Lower leg skin (tissue), 4 donors: ENCODE data around the gene SNX1. TPM values are rescaled to one million over a fixed set of nuclear protein-coding genes. Genes with fewer than 3 reads are reported as not detected.
"Not testable (repeated sequence)": the region's sequence is repeated elsewhere in the genome, so short reads cannot be mapped to it uniquely, and the experiment has no call there.

Experiments
- DNase-seq, 2 donors: peaks; one replicate each; pipeline ENCODE4 v3.0.0-alpha.2; 2019; ENCODE audit warnings: low spot score in 2 of 2
- H3K4me3 ChIP-seq: fragments of 200-600 bp; sonication (generic); 2 replicates; pipeline ENCODE4 v1.5.1; 2017; ENCODE audit warnings: mild to moderate bottlenecking, low read depth; ENCODE audit not compliant: poor library complexity, severe bottlenecking
- CTCF ChIP-seq, 3 donors: fragments of 450-650 bp; IDR thresholded peaks; one replicate each; pipeline ENCODE4 v1.5.1; 2016; ENCODE audit warnings: antibody characterized with exemption in 3 of 3, mild to moderate bottlenecking in 3 of 3, moderate library complexity in 2 of 3
- POLR2A ChIP-seq, 2 donors: fragments of 450-650 bp; IDR thresholded peaks; one replicate each; pipeline ENCODE4 v1.6.1; 2016 to 2017; ENCODE audit warnings: antibody characterized with exemption in 2 of 2, mild to moderate bottlenecking in 1 of 2, moderate library complexity in 1 of 2
- WGBS, 2 donors: methylation state at CpG; one replicate each; pipeline ENCODE4 v1.1.5; 2018; 5-methylcytosine and 5-hydroxymethylcytosine counted together
- intact Hi-C: fragments of 100-400 bp; cut with DNase I; formaldehyde crosslinking; loops from one replicate; pipeline ENCODE4 v1.15.0; 2023; ENCODE audit warnings: low total_unique reads
- total RNA-seq, 4 donors: library from RNA; depleted of rRNA; stranded (reverse); fragments of >200 nt; gene quantifications; one replicate each; pipeline ENCODE4 v1.1.0, GENCODE V29; 2016

Gene SNX1
- total RNA-seq, 4 donors from 2014 or later, result 51.3 to 94.9 (median 65.7) TPM

- WGBS, 2 donors, result 40 to 42% methylated on average over 2 of the region's 2 CpGs
- intact Hi-C loops, result loop anchor here (10.0 kb wide), 1 partner anchor 55 kb away; the partner anchor contains the start of gene SNX22
- H3K4me3 ChIP-seq, result no peak overlapping the region
- DNase-seq, result no peak
- TF ChIP-seq POLR2A (IDR thresholded peaks at IDR 0.05) (no peak), CTCF (IDR thresholded peaks at IDR 0.05) (no peak)
Observed at GRCh38 chr15:64099379-64099778, 3.6 kb downstream of the SNX1 start.

DNA sequence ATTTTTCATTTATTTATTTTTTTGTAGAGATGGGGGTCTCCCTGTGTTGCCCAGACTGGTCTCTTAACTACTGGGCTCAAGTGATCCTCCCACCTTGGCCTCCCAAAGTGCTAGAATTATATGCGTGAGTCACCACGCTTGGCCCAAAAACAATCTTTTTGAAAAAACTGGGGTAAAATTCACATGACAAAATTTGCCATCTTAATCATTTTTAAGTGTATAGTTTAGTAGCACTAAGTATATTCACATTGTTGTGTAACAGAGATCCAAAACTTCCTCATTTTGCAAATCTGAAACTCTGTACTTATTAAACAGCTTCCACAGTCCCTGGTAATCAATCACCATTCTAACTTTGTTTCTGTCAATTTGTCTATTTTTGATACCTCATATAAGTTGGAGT, 5.2 kb downstream of the SNX1 start:
- H3K4me3 ChIP-seq, result no peak overlapping the region
- TF ChIP-seq POLR2A (IDR thresholded peaks at IDR 0.05), result no peak
- no peak for TF ChIP-seq CTCF (IDR thresholded peaks at IDR 0.05)
- 79 to 80% methylated on average over 2 of the region's 2 CpGs for WGBS, 2 donors
- intact Hi-C loops, result no loop called here
- DNase-seq, result no peak

DNA sequence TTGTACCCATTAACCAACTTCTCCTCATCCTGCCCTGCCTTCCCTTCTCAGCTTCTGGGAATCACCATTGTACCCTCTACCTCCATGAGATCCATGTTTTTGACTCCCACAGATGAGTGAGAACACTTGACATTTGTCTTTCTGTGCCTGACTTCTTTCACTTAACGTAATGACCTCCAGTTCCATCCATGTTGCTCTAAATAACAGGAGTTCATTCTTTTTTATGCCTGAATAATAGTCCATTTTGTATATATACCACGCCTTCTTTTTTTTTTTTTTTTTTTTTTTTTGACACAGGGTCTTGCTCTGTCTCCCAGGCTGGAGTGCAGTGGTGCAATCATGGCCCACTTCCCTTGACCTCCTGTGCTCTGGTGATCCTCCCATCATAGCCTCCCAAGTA, 6.7 kb downstream of the SNX1 start:
- intact Hi-C loops, result no loop called here
- WGBS, 2 donors, result 87 to 96% methylated on average over 2 of the region's 2 CpGs

DNA sequence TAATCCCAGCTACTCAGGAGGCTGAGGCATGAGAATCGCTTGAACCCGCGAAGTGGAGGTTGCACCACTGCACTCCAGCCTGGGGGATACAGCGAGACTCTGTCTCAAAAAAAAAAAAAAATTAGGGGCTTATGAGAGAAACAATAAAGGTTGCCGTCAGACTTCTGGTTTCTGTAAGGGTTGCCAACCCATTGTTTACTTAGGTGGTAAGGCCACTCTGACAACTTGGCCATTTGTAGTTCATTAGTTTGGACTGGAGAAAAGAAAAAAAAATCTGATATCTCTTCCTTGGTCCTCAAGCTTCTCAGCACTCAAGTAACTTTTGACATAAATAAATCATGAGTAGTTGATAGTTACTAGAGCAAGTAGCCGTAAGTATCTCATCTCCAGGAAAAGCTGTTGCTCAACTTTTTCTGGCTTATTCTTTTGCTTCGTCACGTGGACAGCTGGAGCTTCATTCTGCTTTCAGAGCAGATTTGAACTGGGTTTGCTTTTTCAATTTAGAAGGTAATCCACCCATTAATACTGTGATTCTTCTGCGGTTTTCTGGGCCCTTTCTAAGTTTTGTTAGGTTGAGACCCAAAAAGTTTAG, 9.4 kb downstream of the SNX1 start:
- TF ChIP-seq CTCF (IDR thresholded peaks at IDR 0.05) (no peak), POLR2A (IDR thresholded peaks at IDR 0.05) (no peak)
- WGBS, 2 donors, result 54 to 56% methylated on average over 9 of the region's 9 CpGs
- intact Hi-C loops, result no loop called here
- DNase-seq, result peak in 1 of 2 donors; percentile 61
- H3K4me3 ChIP-seq, result no peak overlapping the region

More for the DNA sequence above, 6.7 kb downstream of the SNX1 start:
- TF ChIP-seq CTCF (IDR thresholded peaks at IDR 0.05), result no peak
- TF ChIP-seq POLR2A (IDR thresholded peaks at IDR 0.05), result no peak
- no peak overlapping the region for H3K4me3 ChIP-seq
- DNase-seq, result no peak

- intact Hi-C loops, result no loop called here
- no peak for DNase-seq
- 88% methylated on average over 1 of the region's 1 CpG for WGBS, 2 donors
- TF ChIP-seq CTCF (IDR thresholded peaks at IDR 0.05) (no peak), POLR2A (IDR thresholded peaks at IDR 0.05) (no peak)
- no peak overlapping the region for H3K4me3 ChIP-seq
Observed at GRCh38 chr15:64107337-64107736, 11.6 kb downstream of the SNX1 start.

- H3K4me3 ChIP-seq, intact Hi-C loops, DNase-seq: not testable (repeated sequence)
- 90 to 93% methylated on average over 4 of the region's 4 CpGs for WGBS, 2 donors
Observed at GRCh38 chr15:64110108-64110701, 14.4 kb downstream of the SNX1 start.
